Stimulated activated CD8-positive, alpha-beta memory T cell treated with anti-CD3 and anti-CD28 coated beads, Interleukin-4, amount 100 ng/mL, for 48 hours (primary cell): ENCODE results near the gene PLEKHA8.

ENCODE experiments used
- DNase-seq: peaks from one replicate; pipeline ENCODE4 v3.0.0-alpha.2; 2020

PLEKHA8 gene

GRCh38 chr7:30171766-30172447 is 143.7 kb downstream of the PLEKHA8 start:
- DNase-seq, result no peak

- DNase-seq, result no peak
Measured at GRCh38 chr7:30172451-30172850, 144.2 kb downstream of the PLEKHA8 start.

- DNase-seq, result no peak
Measured at GRCh38 chr7:30173058-30173897, 145.1 kb downstream of the PLEKHA8 start.

GRCh38 chr7:30175180-30175579 is 147.0 kb downstream of the PLEKHA8 start:
- DNase-seq, result no peak

GRCh38 chr7:30175636-30176147 is 147.5 kb downstream of the PLEKHA8 start:
- DNase-seq, result no peak

GRCh38 chr7:30176463-30177109 is 148.4 kb downstream of the PLEKHA8 start:
- no peak for DNase-seq

GRCh38 chr7:30177186-30177585 is 149.0 kb downstream of the PLEKHA8 start:
- DNase-seq, result no peak

- no peak for DNase-seq
Measured at GRCh38 chr7:30177965-30178364, 149.8 kb downstream of the PLEKHA8 start.

GRCh38 chr7:30178748-30179436 is 150.7 kb downstream of the PLEKHA8 start:
- no peak for DNase-seq
